GM12878 (cell line): ENCODE data around the gene GLG1. TPM values are rescaled to one million over a fixed set of nuclear protein-coding genes. Genes with fewer than 3 reads are reported as not detected.

Experiments used
- SIN3A ChIP-seq: IDR thresholded peaks from 2 replicates; pipeline ENCODE4 v1.6.1; 2012; ENCODE audit warnings: low read depth, low read length, improper control_type of control experiment
- polyA plus RNA-seq, 11 experiments: library from polyadenylated mRNA; depleted of rRNA in 4 of 11; unstranded in 6 of 11; stranded (reverse) in 5 of 11; fragments of >200 nt; fragmentation: Nextera tagmentation in 4 of 11; fragmentation: Illumina TruSeq in 1 of 11; extraction: Ambion mirVana in 4 of 11; extraction: Trizol in 1 of 11; gene quantifications; 1 replicate in 1 of 11; 2 replicates in 10 of 11; pipeline versions ENCODE4 v1.2.1 to v1.2.3, GENCODE V29; 2011 to 2016; ENCODE audit warnings: inconsistent platforms in 2 of 11, missing spikeins in 2 of 11, low read depth in 1 of 11
- total RNA-seq, 4 experiments: library from RNA; depleted of rRNA in 3 of 4; stranded (reverse); fragments of >200 nt in 3 of 4; fragmentation: Illumina TruSeq in 1 of 4; extraction: Trizol in 1 of 4; gene quantifications; 2 replicates each; pipeline versions ENCODE4 v1.2.1 to v1.2.3, GENCODE V29; 2013 to 2021
- TF ChIP-seq, protein P1 (sequence below): fragments of 450-650 bp; IDR thresholded peaks from 2 replicates; pipeline ENCODE4 v1.6.1; 2017; ENCODE audit warnings: antibody characterized with exemption, mild to moderate bottlenecking, moderate library complexity
- TF ChIP-seq, protein P2 (sequence below): fragments of 450-650 bp; IDR thresholded peaks from 2 replicates; pipeline ENCODE4 v1.6.1; 2017; ENCODE audit warnings: low read depth, mild to moderate bottlenecking, moderate library complexity
- TF ChIP-seq, protein P3 (sequence below): fragments of 450-650 bp; formaldehyde crosslinking; IDR thresholded peaks from 2 replicates; pipeline ENCODE4 v1.4.0; 2020; ENCODE audit warnings: mild to moderate bottlenecking, moderate library complexity
- TF ChIP-seq, protein P4 (sequence below): fragments of 450-650 bp; IDR thresholded peaks from 2 replicates; pipeline ENCODE4 v1.6.1; 2017; ENCODE audit warnings: mild to moderate bottlenecking, low read depth, inconsistent platforms; ENCODE audit not compliant: poor library complexity, severe bottlenecking

The GLG1 gene
- total and polyA plus RNA-seq, 10 of the 15 experiments (the other 5 are each of a cell fraction or from before 2014, with no cell fraction given): 7.6 to 49.4 (median 28.2) TPM

DNA sequence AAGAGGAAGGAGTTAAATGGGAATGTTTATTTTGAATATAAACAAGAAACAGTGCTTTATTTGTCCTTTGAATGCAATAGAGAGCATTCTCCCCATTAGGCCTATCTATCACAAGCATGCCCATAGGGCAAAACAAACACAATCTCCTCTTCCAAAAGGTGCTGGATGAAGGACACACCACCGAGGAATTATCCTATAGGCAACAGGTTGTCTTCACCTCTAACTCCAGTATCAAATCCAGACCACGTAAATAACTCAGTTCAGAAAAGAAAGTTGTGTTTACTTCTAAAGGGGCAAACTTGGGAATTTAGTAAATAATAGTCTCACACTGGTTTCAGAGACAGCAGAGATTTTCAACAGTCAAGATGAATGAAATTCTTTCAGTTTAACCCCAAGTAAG is 101.9 kb downstream of the GLG1 start (continued):
- TF ChIP-seq, protein P1, sequence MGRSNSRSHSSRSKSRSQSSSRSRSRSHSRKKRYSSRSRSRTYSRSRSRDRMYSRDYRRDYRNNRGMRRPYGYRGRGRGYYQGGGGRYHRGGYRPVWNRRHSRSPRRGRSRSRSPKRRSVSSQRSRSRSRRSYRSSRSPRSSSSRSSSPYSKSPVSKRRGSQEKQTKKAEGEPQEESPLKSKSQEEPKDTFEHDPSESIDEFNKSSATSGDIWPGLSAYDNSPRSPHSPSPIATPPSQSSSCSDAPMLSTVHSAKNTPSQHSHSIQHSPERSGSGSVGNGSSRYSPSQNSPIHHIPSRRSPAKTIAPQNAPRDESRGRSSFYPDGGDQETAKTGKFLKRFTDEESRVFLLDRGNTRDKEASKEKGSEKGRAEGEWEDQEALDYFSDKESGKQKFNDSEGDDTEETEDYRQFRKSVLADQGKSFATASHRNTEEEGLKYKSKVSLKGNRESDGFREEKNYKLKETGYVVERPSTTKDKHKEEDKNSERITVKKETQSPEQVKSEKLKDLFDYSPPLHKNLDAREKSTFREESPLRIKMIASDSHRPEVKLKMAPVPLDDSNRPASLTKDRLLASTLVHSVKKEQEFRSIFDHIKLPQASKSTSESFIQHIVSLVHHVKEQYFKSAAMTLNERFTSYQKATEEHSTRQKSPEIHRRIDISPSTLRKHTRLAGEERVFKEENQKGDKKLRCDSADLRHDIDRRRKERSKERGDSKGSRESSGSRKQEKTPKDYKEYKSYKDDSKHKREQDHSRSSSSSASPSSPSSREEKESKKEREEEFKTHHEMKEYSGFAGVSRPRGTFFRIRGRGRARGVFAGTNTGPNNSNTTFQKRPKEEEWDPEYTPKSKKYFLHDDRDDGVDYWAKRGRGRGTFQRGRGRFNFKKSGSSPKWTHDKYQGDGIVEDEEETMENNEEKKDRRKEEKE: no peak
- TF ChIP-seq, protein P2, sequence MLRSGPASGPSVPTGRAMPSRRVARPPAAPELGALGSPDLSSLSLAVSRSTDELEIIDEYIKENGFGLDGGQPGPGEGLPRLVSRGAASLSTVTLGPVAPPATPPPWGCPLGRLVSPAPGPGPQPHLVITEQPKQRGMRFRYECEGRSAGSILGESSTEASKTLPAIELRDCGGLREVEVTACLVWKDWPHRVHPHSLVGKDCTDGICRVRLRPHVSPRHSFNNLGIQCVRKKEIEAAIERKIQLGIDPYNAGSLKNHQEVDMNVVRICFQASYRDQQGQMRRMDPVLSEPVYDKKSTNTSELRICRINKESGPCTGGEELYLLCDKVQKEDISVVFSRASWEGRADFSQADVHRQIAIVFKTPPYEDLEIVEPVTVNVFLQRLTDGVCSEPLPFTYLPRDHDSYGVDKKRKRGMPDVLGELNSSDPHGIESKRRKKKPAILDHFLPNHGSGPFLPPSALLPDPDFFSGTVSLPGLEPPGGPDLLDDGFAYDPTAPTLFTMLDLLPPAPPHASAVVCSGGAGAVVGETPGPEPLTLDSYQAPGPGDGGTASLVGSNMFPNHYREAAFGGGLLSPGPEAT: no peak
- TF ChIP-seq SIN3A: no peak
- TF ChIP-seq, protein P3, sequence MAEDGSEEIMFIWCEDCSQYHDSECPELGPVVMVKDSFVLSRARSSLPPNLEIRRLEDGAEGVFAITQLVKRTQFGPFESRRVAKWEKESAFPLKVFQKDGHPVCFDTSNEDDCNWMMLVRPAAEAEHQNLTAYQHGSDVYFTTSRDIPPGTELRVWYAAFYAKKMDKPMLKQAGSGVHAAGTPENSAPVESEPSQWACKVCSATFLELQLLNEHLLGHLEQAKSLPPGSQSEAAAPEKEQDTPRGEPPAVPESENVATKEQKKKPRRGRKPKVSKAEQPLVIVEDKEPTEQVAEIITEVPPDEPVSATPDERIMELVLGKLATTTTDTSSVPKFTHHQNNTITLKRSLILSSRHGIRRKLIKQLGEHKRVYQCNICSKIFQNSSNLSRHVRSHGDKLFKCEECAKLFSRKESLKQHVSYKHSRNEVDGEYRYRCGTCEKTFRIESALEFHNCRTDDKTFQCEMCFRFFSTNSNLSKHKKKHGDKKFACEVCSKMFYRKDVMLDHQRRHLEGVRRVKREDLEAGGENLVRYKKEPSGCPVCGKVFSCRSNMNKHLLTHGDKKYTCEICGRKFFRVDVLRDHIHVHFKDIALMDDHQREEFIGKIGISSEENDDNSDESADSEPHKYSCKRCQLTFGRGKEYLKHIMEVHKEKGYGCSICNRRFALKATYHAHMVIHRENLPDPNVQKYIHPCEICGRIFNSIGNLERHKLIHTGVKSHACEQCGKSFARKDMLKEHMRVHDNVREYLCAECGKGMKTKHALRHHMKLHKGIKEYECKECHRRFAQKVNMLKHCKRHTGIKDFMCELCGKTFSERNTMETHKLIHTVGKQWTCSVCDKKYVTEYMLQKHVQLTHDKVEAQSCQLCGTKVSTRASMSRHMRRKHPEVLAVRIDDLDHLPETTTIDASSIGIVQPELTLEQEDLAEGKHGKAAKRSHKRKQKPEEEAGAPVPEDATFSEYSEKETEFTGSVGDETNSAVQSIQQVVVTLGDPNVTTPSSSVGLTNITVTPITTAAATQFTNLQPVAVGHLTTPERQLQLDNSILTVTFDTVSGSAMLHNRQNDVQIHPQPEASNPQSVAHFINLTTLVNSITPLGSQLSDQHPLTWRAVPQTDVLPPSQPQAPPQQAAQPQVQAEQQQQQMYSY (CRISPR knock-in tag): no peak
- TF ChIP-seq, protein P4, sequence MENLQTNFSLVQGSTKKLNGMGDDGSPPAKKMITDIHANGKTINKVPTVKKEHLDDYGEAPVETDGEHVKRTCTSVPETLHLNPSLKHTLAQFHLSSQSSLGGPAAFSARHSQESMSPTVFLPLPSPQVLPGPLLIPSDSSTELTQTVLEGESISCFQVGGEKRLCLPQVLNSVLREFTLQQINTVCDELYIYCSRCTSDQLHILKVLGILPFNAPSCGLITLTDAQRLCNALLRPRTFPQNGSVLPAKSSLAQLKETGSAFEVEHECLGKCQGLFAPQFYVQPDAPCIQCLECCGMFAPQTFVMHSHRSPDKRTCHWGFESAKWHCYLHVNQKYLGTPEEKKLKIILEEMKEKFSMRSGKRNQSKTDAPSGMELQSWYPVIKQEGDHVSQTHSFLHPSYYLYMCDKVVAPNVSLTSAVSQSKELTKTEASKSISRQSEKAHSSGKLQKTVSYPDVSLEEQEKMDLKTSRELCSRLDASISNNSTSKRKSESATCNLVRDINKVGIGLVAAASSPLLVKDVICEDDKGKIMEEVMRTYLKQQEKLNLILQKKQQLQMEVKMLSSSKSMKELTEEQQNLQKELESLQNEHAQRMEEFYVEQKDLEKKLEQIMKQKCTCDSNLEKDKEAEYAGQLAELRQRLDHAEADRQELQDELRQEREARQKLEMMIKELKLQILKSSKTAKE: no peak
- TF ChIP-seq, all 136 proteins: peak for 0
